PC-9 (cell line): ENCODE results near the gene ABCA8. TPM values are rescaled to one million over a fixed set of nuclear protein-coding genes. Genes with fewer than 3 reads are reported as not detected.

Experiments used
- BruUV-seq: library from RNA; stranded (reverse); fragments of 400-500 nt; replicated peaks from 2 replicates; lab custom pipeline; 2021; lab: Mats Ljungman, UMichigan
- CTCF ChIA-PET: fragments of 300-600 bp; sonication (Branson Sonifier 250); formaldehyde crosslinking; loops from one replicate; lab custom pipeline; 2022; ENCODE audit warnings: antibody characterized with exemption; lab: Charles Lee
- POLR2A ChIA-PET: fragments of 300-600 bp; sonication (Branson Sonifier 250); formaldehyde crosslinking; loops from one replicate; lab custom pipeline; 2022; ENCODE audit warnings: antibody characterized with exemption; ENCODE audit not compliant: unreplicated experiment; lab: Charles Lee
- DNase-seq, 2 experiments: peaks; one replicate each; pipeline versions ENCODE4 v3.0.0 to v3.0.0-alpha.2; 2015 to 2022; ENCODE audit warnings: mixed read lengths in 1 of 2
- H2AFZ ChIP-seq: fragments of 200-600 bp; sonication (generic); 2 replicates; pipeline ENCODE4 v1.8.1; 2017; ENCODE audit warnings: antibody characterized with exemption
- H3F3A ChIP-seq: fragments of 200-600 bp; sonication (generic); 2 replicates; pipeline ENCODE4 v1.8.1; 2017; ENCODE audit warnings: antibody characterized with exemption, mild to moderate bottlenecking, low read depth; ENCODE audit not compliant: insufficient read depth
- H3K27ac ChIP-seq: fragments of 200-600 bp; sonication (generic); 2 replicates; pipeline ENCODE4 v1.6.1; 2016; ENCODE audit warnings: mixed run types
- H3K27me3 ChIP-seq: fragments of 200-600 bp; sonication (generic); 2 replicates; pipeline ENCODE4 v1.6.1; 2016; ENCODE audit warnings: low read depth, mixed run types; ENCODE audit not compliant: insufficient read depth
- H3K36me3 ChIP-seq: fragments of 200-600 bp; sonication (generic); 2 replicates; pipeline ENCODE4 v1.6.1; 2016; ENCODE audit warnings: low read depth, mixed run types
- H3K4me1 ChIP-seq: fragments of 200-600 bp; sonication (generic); replicated peaks from 2 replicates; pipeline ENCODE4 v1.6.1; 2016; ENCODE audit warnings: mixed run types; ENCODE audit not compliant: insufficient read depth
- H3K4me2 ChIP-seq: fragments of 200-600 bp; sonication (generic); 2 replicates; pipeline ENCODE4 v1.6.1; 2017; ENCODE audit warnings: mixed run types
- H3K4me3 ChIP-seq: fragments of 200-600 bp; sonication (generic); 2 replicates; pipeline ENCODE4 v1.6.1; 2016; ENCODE audit warnings: mixed run types
- H3K79me2 ChIP-seq: fragments of 200-600 bp; sonication (generic); 2 replicates; pipeline ENCODE4 v1.6.1; 2017; ENCODE audit warnings: low read depth, mixed run types
- H3K9me2 ChIP-seq: fragments of 200-600 bp; sonication (generic); 2 replicates; pipeline ENCODE4 v1.8.1; 2017; ENCODE audit warnings: mild to moderate bottlenecking; ENCODE audit not compliant: insufficient read depth
- H3K9me3 ChIP-seq: fragments of 200-600 bp; sonication (generic); 2 replicates; pipeline ENCODE4 v1.8.1; 2016; ENCODE audit warnings: low read depth; ENCODE audit not compliant: insufficient read depth
- H4K20me1 ChIP-seq: fragments of 200-600 bp; sonication (generic); 2 replicates; pipeline ENCODE4 v1.8.1; 2017; ENCODE audit not compliant: insufficient read depth
- CTCF ChIP-seq: fragments of 200-600 bp; sonication (generic); conservative IDR thresholded peaks from 2 replicates; pipeline ENCODE4 v1.6.1; 2017; ENCODE audit warnings: mixed run types, antibody characterized with exemption, mild to moderate bottlenecking, moderate library complexity
- EZH2 ChIP-seq: fragments of 200-600 bp; sonication (generic); IDR thresholded peaks from 2 replicates; pipeline ENCODE4 v1.8.0; 2017; ENCODE audit warnings: antibody characterized with exemption, low read depth
- intact Hi-C: fragments of 100-400 bp; cut with micrococcal nuclease; formaldehyde crosslinking; loops from one replicate; pipeline ENCODE4 v1.10.0; 2022; ENCODE audit not compliant: unreplicated experiment
- total RNA-seq: library from RNA; stranded (reverse); gene quantifications from 2 replicates; pipeline ENCODE4 v1.2.3, GENCODE V29; 2021

Gene ABCA8
- total RNA-seq, 1 experiment from 2014 or later = not detected

- Histone ChIP-seq H3K36me3 (no peaks in the 10 kb centered on the region), H3K27me3 (no peaks in the 10 kb centered on the region), H3K9me2 (no peaks in the 10 kb centered on the region), H3K4me3 (no peak overlapping the region), H3F3A (no peaks in the 10 kb centered on the region), H3K4me1 (no peaks in the 10 kb centered on the region), H2AFZ (no peak overlapping the region), H4K20me1 (no peaks in the 10 kb centered on the region), H3K4me2 (no peak overlapping the region), H3K79me2 (no peaks in the 10 kb centered on the region), H3K9me3 (no peaks in the 10 kb centered on the region), H3K27ac (no peak overlapping the region)
- DNase-seq = no peak
- TF ChIP-seq CTCF (no peak), EZH2 (no peak)
- ChIA-PET CTCF (no interaction called here), POLR2A (no interaction called here)
- intact Hi-C loops = no loop called here
- BruUV-seq = no TSS peak
These were observed 83.7 kb downstream of the ABCA8 start for GRCh38 chr17:68871447-68871846.

GRCh38 chr17:68870976-68871375, 84.2 kb downstream of the ABCA8 start:
- no peak for DNase-seq
- Histone ChIP-seq H3K4me3 (no peak overlapping the region), H3K27ac (no peak overlapping the region), H4K20me1 (no peaks in the 10 kb centered on the region), H3K4me1 (no peaks in the 10 kb centered on the region), H3K36me3 (no peaks in the 10 kb centered on the region), H2AFZ (no peak overlapping the region), H3K9me3 (no peaks in the 10 kb centered on the region), H3K27me3 (no peaks in the 10 kb centered on the region), H3K4me2 (no peak overlapping the region), H3K79me2 (no peaks in the 10 kb centered on the region), H3F3A (no peaks in the 10 kb centered on the region), H3K9me2 (no peaks in the 10 kb centered on the region)
- BruUV-seq = no TSS peak
- CTCF ChIA-PET = no interaction called here
- TF ChIP-seq EZH2 (no peak), CTCF (no peak)
- intact Hi-C loops = no loop called here
- POLR2A ChIA-PET = no interaction called here

GRCh38 chr17:68870161-68870826, 84.9 kb downstream of the ABCA8 start:
- no peaks in the 10 kb centered on the region for H4K20me1 ChIP-seq
- H3K79me2 ChIP-seq = no peaks in the 10 kb centered on the region
- no peaks in the 10 kb centered on the region for H3F3A ChIP-seq
- no peak overlapping the region for H3K4me2 ChIP-seq
- H3K9me3 ChIP-seq = no peaks in the 10 kb centered on the region
- no peaks in the 10 kb centered on the region for H3K4me1 ChIP-seq
- H2AFZ ChIP-seq = no peak overlapping the region
- ChIA-PET CTCF (no interaction called here), POLR2A (no interaction called here)
- intact Hi-C loops = no loop called here
- no peaks in the 10 kb centered on the region for H3K36me3 ChIP-seq
- no peak overlapping the region for H3K4me3 ChIP-seq
- no peaks in the 10 kb centered on the region for H3K9me2 ChIP-seq
- no peak for DNase-seq
- BruUV-seq = no TSS peak
- no peaks in the 10 kb centered on the region for H3K27me3 ChIP-seq
- TF ChIP-seq EZH2 = no peak
- TF ChIP-seq CTCF = no peak
- H3K27ac ChIP-seq = no peak overlapping the region
